ENCODE results near the gene CCR2. TPM values are rescaled to one million over a fixed set of nuclear protein-coding genes. Genes with fewer than 3 reads are reported as not detected.
"Not testable (repeated sequence)": the region's sequence is repeated elsewhere in the genome, so short reads cannot be mapped to it uniquely, and the experiment has no call there.

CCR2 gene
- total and polyA plus RNA-seq, 10 donors: 2.0 to 54.4 (median 19.9) TPM

- no peak for DNase-seq
Measured at GRCh38 chr3:46400000-46400734, 46.3 kb downstream of the CCR2 start.

GRCh38 chr3:46400846-46401245 is 46.9 kb downstream of the CCR2 start:
- no peaks in the 10 kb centered on the region for H3K9me3 ChIP-seq
- H3K4me1 ChIP-seq: peaks cover 13 to 56% (median 27%) of the 10 kb centered on the region in 6 donors
- no peak for TF ChIP-seq CTCF (IDR thresholded peaks at IDR 0.05 in 8 of 11, conservative IDR thresholded peaks at IDR 0.05 in 3 of 11)
- TF ChIP-seq POLR2AphosphoS5 (IDR thresholded peaks at IDR 0.05): no peak
- no peak for TF ChIP-seq POLR2A (IDR thresholded peaks at IDR 0.05)
- no peaks in the 10 kb centered on the region for H3K36me3 ChIP-seq
- WGBS, 5 donors: 81 to 93% (median 89%) methylated on average over 5 of the region's 5 CpGs
- intact Hi-C loops (cut with DNase I; ENCODE audit: low total_unique reads): no loop called here
- peak overlapping the region in 7 of 8 donors; percentile 0 to 69 (median 30) for H3K27ac ChIP-seq
- no peak overlapping the region for H3K4me3 ChIP-seq
- no peak for DNase-seq
- H3K27me3 ChIP-seq (replicated peaks in 1 of 7): no peaks in the 10 kb centered on the region

More at GRCh38 chr3:46400000-46400734, 46.3 kb downstream of the CCR2 start:
- Histone ChIP-seq H3K27me3 (replicated peaks in 1 of 7) (no peaks in the 10 kb centered on the region), H3K9me3 (no peaks in the 10 kb centered on the region), H3K36me3 (no peaks in the 10 kb centered on the region), H3K4me3 (no peak overlapping the region), H3K4me1 (peaks cover 9 to 56% (median 27%) of the 10 kb centered on the region in 6 donors), H3K27ac (peak overlapping the region in 7 of 8 donors; percentile 22 to 69 (median 50))
- intact Hi-C loops (cut with DNase I; ENCODE audit: low total_unique reads): no loop called here
- 73 to 80% (median 77%) methylated on average over 8 of the region's 8 CpGs for WGBS, 5 donors
- TF ChIP-seq CTCF (IDR thresholded peaks at IDR 0.05 in 8 of 11, conservative IDR thresholded peaks at IDR 0.05 in 3 of 11): no peak

DNA sequence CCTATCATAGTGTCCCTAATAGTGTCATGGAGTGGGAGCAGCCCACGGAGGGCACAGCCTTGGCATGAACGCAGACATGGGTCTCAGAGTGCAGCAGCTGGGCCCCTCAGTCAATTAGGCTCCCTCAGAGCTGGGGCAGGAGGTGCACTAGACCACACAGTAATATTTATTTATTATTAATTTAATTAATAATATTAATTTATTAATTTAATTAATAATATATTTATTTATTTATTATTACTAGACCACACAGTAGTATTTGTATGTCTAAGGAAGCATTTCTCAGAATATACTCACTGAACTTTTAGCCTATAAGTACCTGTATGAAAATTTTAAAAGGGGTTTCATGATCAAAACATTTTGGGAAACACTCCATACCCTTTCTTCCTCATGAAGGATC is 47.7 kb downstream of the CCR2 start:
- H3K4me1 ChIP-seq: peaks cover 5 to 56% (median 27%) of the 10 kb centered on the region in 6 donors
- WGBS, 5 donors: 76 to 100% (median 96%) methylated on average over 2 of the region's 2 CpGs
- H3K4me3 ChIP-seq: no peak overlapping the region
- H3K27ac ChIP-seq: no peak overlapping the region
- H3K36me3 ChIP-seq: no peaks in the 10 kb centered on the region
- no peak for DNase-seq
- TF ChIP-seq POLR2AphosphoS5 (IDR thresholded peaks at IDR 0.05) (no peak), POLR2A (IDR thresholded peaks at IDR 0.05) (no peak), CTCF (IDR thresholded peaks at IDR 0.05 in 8 of 11, conservative IDR thresholded peaks at IDR 0.05 in 3 of 11) (no peak)
- intact Hi-C loops (cut with DNase I; ENCODE audit: low total_unique reads): no loop called here
- no peaks in the 10 kb centered on the region for H3K9me3 ChIP-seq
- no peaks in the 10 kb centered on the region for H3K27me3 ChIP-seq (replicated peaks in 1 of 7)

GRCh38 chr3:46402902-46403301 is 49.0 kb downstream of the CCR2 start:
- 93 to 97% (median 95%) methylated on average over 4 of the region's 4 CpGs for WGBS, 5 donors
- Histone ChIP-seq H3K4me1 (peaks cover 9 to 59% (median 36%) of the 10 kb centered on the region in 6 donors), H3K27ac (peak overlapping the region in 1 of 8 donors; percentile 90)
- H3K36me3 ChIP-seq; H3K27me3 ChIP-seq (replicated peaks in 1 of 7); H3K9me3 ChIP-seq; DNase-seq; intact Hi-C loops (cut with DNase I; ENCODE audit: low total_unique reads); H3K4me3 ChIP-seq: not testable (repeated sequence)
